GM12892 (cell line): Measurements from ENCODE around the gene SLC22A9.

Experiments
- POLR2A ChIP-seq: IDR thresholded peaks from 2 replicates; pipeline ENCODE4 v1.6.1; 2011; ENCODE audit warnings: low read depth, low read length, control low read depth
- POLR2AphosphoS5 ChIP-seq: IDR thresholded peaks from 2 replicates; pipeline ENCODE4 v1.6.1; 2011; ENCODE audit warnings: low read depth, low read length, control low read depth
- TAF1 ChIP-seq: IDR thresholded peaks from 2 replicates; pipeline ENCODE4 v1.6.1; 2011; ENCODE audit warnings: low read depth, mild to moderate bottlenecking, control low read depth, low read length, borderline replicate concordance

GRCh38 chr11:63395697-63396096, 26.1 kb downstream of the SLC22A9 start:
- no peak for TF ChIP-seq POLR2A
- TF ChIP-seq TAF1: no peak
- TF ChIP-seq POLR2AphosphoS5: no peak
